Breast epithelium (tissue), 4 donors: ENCODE measurements around the gene CDH8. TPM values are rescaled to one million over a fixed set of nuclear protein-coding genes. Genes with fewer than 3 reads are reported as not detected.
"Not testable (repeated sequence)": the region's sequence is repeated elsewhere in the genome, so short reads cannot be mapped to it uniquely, and the experiment has no call there.

Experiments used
- DNase-seq, 2 donors: peaks; one replicate each; pipeline ENCODE4 v3.0.0-alpha.2; 2019; ENCODE audit warnings: low spot score in 2 of 2
- H3K27ac ChIP-seq, 2 donors: fragments of 200-600 bp; sonication (generic) in 1 of 2; one replicate each; pipeline ENCODE4 v1.5.1; 2016 to 2019; ENCODE audit warnings: mild to moderate bottlenecking in 1 of 2
- H3K27me3 ChIP-seq, 2 donors: fragments of 200-600 bp; sonication (generic) in 1 of 2; one replicate each; pipeline versions ENCODE4 v1.5.1 to v1.6.0; 2017 to 2019; ENCODE audit warnings: control low read depth in 1 of 2, mild to moderate bottlenecking in 1 of 2
- H3K36me3 ChIP-seq: fragments of 200-600 bp; one replicate; pipeline ENCODE4 v1.5.1; 2019
- H3K4me1 ChIP-seq, 2 donors: fragments of 200-600 bp; sonication (generic); one replicate each; pipeline ENCODE4 v1.5.1; 2016 to 2019; ENCODE audit warnings: control low read depth in 1 of 2
- H3K4me3 ChIP-seq, 3 donors: fragments of 200-600 bp; sonication (generic); 1 replicate in 2 of 3; 2 replicates in 1 of 3; pipeline ENCODE4 v1.5.1; 2016 to 2019; ENCODE audit warnings: mild to moderate bottlenecking in 3 of 3, moderate library complexity in 2 of 3
- H3K9me3 ChIP-seq, 2 donors: fragments of 200-600 bp; sonication (generic) in 1 of 2; one replicate each; pipeline ENCODE4 v1.5.1; 2016 to 2019; ENCODE audit warnings: control low read depth in 1 of 2
- CTCF ChIP-seq, 3 donors: fragments of 450-650 bp; IDR thresholded peaks; one replicate each; pipeline ENCODE4 v1.5.1; 2016 to 2017; ENCODE audit warnings: antibody characterized with exemption in 3 of 3, mild to moderate bottlenecking in 3 of 3, moderate library complexity in 3 of 3
- POLR2A ChIP-seq: fragments of 450-650 bp; IDR thresholded peaks from one replicate; pipeline ENCODE4 v1.6.1; 2016; ENCODE audit warnings: antibody characterized with exemption, mild to moderate bottlenecking, moderate library complexity
- POLR2AphosphoS5 ChIP-seq, 3 donors: sonication (generic); formaldehyde crosslinking; IDR thresholded peaks; one replicate each; pipeline ENCODE4 v1.6.1; 2017; ENCODE audit warnings: antibody characterized with exemption in 3 of 3
- intact Hi-C: fragments of 100-400 bp; cut with DNase I; formaldehyde crosslinking; loops from one replicate; pipeline ENCODE4 v1.15.1; 2023; ENCODE audit warnings: low total_unique reads
- total RNA-seq, 3 donors: library from RNA; depleted of rRNA; stranded (reverse); fragments of >200 nt; gene quantifications; one replicate each; pipeline ENCODE4 v1.1.0, GENCODE V29; 2016

Gene CDH8
- total RNA-seq, 3 donors from 2014 or later: under 0.01 to 0.15 TPM; not detected in 1

GRCh38 chr16:61726701-61727100 is 309.5 kb downstream of the CDH8 start:
- H3K27me3 ChIP-seq: no peaks in the 10 kb centered on the region
- intact Hi-C loops: no loop called here

GRCh38 chr16:61726125-61726524 is 310.1 kb downstream of the CDH8 start:
- DNase-seq: no peak
- no peaks in the 10 kb centered on the region for H3K27me3 ChIP-seq

More at GRCh38 chr16:61726701-61727100, 309.5 kb downstream of the CDH8 start:
- H3K4me3 ChIP-seq: no peak overlapping the region
- no peak overlapping the region for H3K27ac ChIP-seq
- H3K9me3 ChIP-seq: no peaks in the 10 kb centered on the region
- no peak for DNase-seq
- no peaks in the 10 kb centered on the region for H3K36me3 ChIP-seq
- H3K4me1 ChIP-seq: no peaks in the 10 kb centered on the region
- TF ChIP-seq POLR2A (no peak), CTCF (IDR thresholded peaks at IDR 0.05) (no peak), POLR2AphosphoS5 (IDR thresholded peaks at IDR 0.05) (no peak)

GRCh38 chr16:61721544-61721943 is 314.7 kb downstream of the CDH8 start:
- intact Hi-C loops: no loop called here
- Histone ChIP-seq H3K9me3 (no peaks in the 10 kb centered on the region), H3K4me1 (no peaks in the 10 kb centered on the region), H3K27ac (no peak overlapping the region), H3K27me3 (no peaks in the 10 kb centered on the region), H3K36me3 (no peaks in the 10 kb centered on the region), H3K4me3 (no peak overlapping the region)
- no peak for DNase-seq
- TF ChIP-seq CTCF (IDR thresholded peaks at IDR 0.05) (no peak), POLR2AphosphoS5 (IDR thresholded peaks at IDR 0.05) (no peak), POLR2A (no peak)

More at GRCh38 chr16:61726125-61726524, 310.1 kb downstream of the CDH8 start:
- no peaks in the 10 kb centered on the region for H3K36me3 ChIP-seq
- TF ChIP-seq CTCF (IDR thresholded peaks at IDR 0.05): no peak
- H3K9me3 ChIP-seq: no peaks in the 10 kb centered on the region
- H3K4me1 ChIP-seq: no peaks in the 10 kb centered on the region
- H3K4me3 ChIP-seq: no peak overlapping the region
- no peak overlapping the region for H3K27ac ChIP-seq
- intact Hi-C loops: no loop called here

- TF ChIP-seq CTCF (IDR thresholded peaks at IDR 0.05) (no peak), POLR2A (no peak)
- H3K36me3 ChIP-seq: no peaks in the 10 kb centered on the region
- H3K27me3 ChIP-seq: no peaks in the 10 kb centered on the region
- no peaks in the 10 kb centered on the region for H3K4me1 ChIP-seq
- no peak for DNase-seq
- intact Hi-C loops: no loop called here
- H3K9me3 ChIP-seq: no peaks in the 10 kb centered on the region
- no peak overlapping the region for H3K4me3 ChIP-seq
- H3K27ac ChIP-seq: no peak overlapping the region
Measured at GRCh38 chr16:61715393-61715792, 320.8 kb downstream of the CDH8 start.

- no peak overlapping the region for H3K4me3 ChIP-seq
- H3K4me1 ChIP-seq: no peaks in the 10 kb centered on the region
- no peaks in the 10 kb centered on the region for H3K9me3 ChIP-seq
- intact Hi-C loops: no loop called here
- H3K27ac ChIP-seq: no peak overlapping the region
- TF ChIP-seq CTCF (IDR thresholded peaks at IDR 0.05) (no peak), POLR2AphosphoS5 (IDR thresholded peaks at IDR 0.05) (no peak), POLR2A (no peak)
- H3K36me3 ChIP-seq: no peaks in the 10 kb centered on the region
- no peaks in the 10 kb centered on the region for H3K27me3 ChIP-seq
- no peak for DNase-seq
Measured at GRCh38 chr16:61713787-61714186, 322.5 kb downstream of the CDH8 start.

- H3K4me3 ChIP-seq, H3K36me3 ChIP-seq, DNase-seq, H3K9me3 ChIP-seq, intact Hi-C loops, H3K4me1 ChIP-seq, H3K27me3 ChIP-seq, H3K27ac ChIP-seq: not testable (repeated sequence)
Measured at GRCh38 chr16:61699640-61700039, 336.6 kb downstream of the CDH8 start.
